Activated CD4-positive, alpha-beta T cell treated with anti-CD3 and anti-CD28 coated beads for 1 hour (primary cell): Measurements from ENCODE around the gene LRRC74B.
"Not testable (repeated sequence)": the region's sequence is repeated elsewhere in the genome, so short reads cannot be mapped to it uniquely, and the experiment has no call there.

ENCODE experiments used
- DNase-seq: peaks from one replicate; pipeline ENCODE4 v3.0.0-alpha.2; 2020

LRRC74B gene

GRCh38 chr22:21055880-21056319 is 10.2 kb downstream of the LRRC74B start:
- DNase-seq: no peak

DNA sequence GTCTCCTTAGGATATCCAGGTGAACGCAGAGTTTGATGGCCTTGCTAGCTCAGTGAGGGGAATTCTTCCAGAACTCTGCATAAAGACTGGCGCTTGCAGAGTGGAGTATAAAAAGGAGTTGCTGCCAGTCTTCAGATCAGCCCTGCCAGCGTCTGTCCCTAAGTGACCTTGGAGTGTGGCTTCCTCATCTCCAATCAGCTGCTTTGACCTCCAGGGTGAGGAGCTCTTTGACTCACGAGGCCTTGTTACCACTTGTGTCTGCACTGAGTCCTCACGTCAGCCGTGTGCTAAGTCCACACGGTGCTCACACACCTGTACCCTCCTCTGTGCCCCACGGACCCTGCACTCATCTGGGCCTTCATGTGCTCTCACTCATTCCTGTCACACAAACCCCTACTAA is 14.6 kb downstream of the LRRC74B start:
- not testable (repeated sequence) for DNase-seq

DNA sequence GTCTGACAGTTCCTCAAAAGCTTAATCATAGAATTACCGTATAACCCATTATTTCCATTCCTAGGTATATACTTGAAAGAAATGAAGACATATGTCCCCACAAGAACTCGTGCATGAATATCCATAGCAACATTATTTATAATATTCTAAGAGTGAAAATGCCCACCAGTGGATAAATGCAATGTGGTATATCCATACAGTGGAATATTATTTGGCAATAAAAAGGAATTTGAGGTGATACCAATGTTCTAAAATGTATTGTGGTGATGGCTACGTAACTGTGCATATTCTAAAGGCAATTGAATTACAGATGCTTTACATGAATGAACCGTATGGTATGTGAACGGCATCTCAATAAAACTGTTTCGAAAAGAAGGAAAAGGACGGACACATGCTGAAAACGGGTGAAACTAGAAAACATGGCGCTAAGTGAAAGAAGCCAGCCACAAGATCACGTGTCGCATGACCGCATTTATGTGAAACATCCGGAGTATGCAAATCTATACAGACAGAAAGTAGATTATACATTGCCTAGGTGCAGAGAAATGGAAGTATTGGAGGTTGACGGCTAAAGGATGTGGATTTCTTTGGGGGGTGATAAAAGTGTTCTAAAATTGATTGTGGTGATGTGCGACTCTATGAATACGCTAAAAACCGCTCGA is 16.0 kb downstream of the LRRC74B start:
- not testable (repeated sequence) for DNase-seq

DNA sequence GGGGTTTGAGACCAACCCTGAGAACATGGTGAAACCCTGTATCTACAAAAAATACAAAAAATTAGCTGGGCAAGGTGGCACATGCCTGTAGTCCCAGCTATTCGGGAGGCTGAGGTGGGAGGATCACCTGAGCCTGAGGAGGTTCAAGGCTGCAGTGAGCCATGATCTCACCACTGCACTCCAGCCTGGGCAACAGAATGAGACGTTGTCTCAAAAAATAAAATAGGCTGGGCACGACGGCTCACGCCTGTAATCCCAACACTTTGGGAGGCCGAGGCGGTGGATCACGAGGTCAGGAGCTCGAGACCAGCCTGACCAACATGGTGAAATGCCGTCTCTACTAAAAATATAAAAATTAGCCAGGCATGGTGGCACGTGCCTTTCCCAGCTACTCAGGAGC is 18.7 kb downstream of the LRRC74B start:
- not testable (repeated sequence) for DNase-seq

DNA sequence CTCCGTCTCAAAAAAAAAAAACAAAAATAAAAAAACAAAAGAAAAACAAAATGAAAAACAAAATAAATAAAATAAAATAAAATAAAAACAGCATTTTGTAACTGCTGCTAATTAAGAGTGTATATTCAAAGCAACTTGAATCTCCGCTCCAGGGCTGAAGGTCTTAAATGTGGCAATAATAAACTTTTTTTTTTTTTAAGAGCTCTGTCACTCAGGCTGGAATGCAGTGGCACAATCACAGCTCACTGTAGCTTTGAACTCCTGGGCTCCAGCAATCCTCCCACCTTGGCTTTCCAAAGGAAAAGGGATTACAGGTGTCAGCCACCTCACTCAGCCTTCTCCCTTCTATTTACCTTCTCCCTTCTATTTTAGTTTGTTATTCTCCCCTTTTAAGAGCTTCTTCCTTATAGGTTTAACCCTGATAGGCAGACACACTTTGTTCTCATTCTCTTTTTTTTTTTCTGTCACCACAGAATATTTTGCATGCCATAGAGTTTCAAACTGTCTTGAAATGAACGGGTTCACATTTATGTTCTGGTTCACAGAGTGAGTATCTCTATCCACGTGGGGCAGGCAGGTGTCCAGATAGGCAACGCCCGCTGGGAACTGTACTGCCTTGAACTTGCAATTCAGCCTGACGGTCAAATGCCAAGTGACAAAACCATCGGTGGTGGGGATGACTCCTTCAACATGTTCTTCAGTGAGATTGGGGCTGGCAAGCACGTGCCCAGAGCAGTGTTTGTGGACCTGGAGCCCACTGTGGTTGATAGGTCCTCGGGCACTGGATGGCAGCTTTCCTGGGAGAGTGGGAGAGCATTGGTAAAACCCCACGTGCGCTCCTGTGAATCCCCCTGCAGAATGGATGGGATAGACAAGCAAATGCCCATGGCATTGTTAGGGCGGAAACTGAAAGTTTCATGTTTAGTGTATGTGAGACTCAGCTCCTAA is 19.4 kb downstream of the LRRC74B start:
- no peak for DNase-seq

GRCh38 chr22:21067075-21067900 is 21.5 kb downstream of the LRRC74B start:
- no peak for DNase-seq

DNA sequence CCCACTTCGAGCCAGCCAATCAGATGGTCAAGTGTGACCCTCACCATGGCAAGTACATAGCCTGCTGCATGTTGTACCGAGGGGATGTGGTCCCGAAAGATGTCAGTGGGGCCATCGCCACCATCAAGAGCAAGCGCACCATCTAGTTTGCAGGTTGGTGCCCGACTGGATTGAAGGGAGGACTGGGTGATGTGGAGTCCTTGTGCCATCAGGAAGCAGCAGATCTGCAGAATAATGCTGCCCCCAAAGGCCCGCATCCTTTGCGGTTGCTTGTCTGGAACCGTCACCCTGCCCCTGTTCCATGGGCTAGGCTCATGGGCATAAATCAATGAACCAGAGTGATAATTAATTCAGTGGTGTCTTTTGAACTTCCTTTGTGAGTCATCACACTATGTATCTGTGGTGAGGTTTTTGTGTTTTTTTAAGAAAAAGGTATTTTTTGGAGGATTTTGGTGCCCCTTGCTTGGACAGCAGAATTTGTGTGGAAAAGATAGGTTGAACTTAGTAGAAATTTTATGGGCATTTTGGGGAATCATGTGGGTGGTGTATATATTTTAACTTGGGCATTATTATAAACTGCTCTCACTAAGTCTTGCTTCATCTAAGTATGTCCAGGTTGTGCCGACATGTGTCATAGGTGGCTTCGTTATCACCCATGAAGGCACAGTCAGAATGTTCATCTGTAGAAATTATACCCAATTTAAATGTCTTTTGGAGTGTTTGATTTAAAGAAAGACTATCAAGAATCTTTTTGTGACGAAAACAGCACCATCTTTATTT is 22.3 kb downstream of the LRRC74B start:
- DNase-seq: no peak

DNA sequence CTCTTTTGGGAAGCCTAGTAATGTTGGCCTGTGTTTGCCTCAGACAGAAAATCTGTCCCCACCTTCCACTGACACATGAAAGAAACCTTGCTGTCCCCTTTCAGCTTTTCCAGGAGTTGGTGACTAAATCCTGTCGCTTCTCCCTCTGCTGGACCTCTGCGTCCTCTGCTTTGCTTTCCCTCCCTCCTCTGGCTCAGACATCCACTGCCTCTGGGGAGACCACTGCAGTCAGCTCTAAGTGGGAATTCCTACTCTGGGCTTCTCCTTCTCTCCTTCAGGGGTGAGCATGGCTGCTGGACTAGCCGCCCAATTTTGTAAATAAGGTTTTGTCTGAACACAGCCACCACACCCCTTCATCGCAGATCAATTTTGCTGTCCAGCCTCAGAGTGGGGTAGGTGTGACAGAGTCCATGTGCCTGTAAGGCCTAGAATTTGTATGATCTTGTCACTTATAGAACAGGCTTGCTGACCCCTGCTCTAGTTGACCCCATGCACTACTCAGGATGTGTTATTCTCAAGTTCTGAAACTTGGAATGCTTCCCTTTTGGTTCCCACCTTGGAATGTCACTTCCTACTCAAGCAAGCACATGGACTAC is 23.0 kb downstream of the LRRC74B start:
- DNase-seq: no peak

DNA sequence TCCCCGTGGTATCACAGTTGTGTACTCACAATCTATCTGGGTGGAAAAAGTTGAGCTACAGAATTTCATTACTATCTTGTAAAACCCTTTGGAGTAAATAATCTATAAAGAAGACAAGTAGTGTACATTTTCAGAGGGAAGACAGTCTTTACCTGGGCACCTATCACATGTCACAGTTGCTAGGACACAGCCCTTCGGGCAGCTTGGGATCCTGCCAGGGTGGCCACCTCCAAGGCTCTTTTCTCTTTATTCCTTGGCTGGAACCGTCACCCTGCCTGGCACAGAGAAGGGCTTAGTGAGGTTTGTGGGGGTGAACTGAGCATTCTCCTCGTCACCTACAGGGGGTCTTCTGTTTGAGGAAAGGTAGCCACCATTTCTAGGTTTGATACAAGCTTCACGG is 23.6 kb downstream of the LRRC74B start:
- no peak for DNase-seq

DNA sequence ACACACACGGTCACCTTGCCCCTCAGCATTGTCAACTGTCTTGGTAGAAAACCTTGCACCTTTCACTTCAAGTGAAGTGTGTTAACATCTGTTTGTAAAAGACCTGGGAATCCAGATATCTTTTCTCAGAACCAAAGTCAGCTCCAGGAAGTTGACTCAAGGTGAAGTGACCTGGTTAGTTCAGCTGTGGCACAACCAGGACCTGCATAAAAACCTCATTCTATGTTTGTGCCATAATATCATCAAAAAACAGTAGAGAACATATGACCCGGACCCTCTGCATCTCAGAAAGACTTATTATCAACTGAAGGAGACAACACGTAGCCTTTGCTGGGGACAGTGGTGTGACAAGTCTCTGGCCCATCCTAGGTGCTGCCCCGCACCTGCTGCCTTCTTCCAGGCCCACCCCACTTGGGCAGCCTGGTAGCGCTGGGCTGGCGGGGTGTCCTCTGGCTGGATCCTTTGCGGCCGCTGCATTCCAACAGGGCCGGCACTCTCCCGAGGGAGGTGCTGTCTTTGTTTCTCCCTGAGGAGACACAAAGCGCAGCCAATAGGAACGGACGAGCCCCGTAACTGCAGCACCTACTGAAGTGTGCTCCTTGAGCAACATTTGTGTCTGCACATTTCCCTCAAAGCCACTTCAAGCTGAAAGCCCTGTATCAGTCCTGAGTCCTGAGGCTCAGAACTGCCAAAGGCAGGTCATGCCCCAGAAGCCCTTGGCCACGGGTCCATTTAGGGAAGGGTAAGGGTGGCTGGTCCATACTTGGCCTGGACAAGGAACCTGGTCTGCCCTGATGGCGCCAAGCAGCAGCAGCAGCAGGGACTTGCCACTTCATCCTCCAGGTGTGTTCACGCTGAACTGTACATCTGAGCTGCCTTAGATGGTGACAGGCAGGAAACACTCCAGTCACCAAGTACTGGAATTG is 25.2 kb downstream of the LRRC74B start:
- no peak for DNase-seq

GRCh38 chr22:21071796-21072195 is 26.1 kb downstream of the LRRC74B start:
- not testable (repeated sequence) for DNase-seq

DNA sequence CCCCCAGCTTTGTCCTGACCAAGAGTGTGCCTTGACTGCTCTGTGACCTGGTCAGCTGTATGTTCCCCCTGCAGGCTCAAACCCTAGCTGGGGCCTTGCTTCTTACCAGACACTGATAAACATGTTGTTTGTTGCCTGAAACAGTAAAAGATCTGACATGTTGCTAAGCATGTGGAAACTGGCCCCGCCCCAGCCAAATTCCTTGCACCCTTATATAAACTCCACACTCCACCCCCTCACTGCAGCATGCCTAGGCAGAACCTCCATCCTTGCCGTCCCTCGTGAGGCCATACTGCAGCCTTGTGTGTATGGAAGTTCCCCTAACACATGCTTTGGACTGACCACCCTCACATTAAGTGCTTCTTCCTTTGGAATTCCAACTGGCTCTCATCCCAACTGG is 27.3 kb downstream of the LRRC74B start:
- DNase-seq: no peak

DNA sequence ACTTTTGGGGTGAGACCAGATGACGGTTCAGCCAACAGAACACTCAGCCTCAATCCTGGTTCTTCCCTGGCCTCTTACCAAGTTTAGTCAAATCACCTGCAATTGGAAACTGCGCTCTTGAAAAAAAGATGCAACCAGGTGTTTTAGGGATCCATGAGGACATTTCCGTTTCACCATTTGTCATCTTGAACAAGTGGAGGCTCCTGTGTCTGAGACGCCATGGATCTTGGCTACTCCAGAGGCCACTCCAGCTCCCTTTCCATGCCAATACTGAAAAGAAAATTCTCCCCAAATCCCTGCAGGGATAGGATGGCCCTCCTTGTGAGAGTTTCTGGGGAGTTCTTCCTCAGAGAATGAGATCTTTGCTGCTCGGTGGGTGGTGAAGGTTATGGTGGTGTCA is 27.7 kb downstream of the LRRC74B start:
- DNase-seq: no peak

DNA sequence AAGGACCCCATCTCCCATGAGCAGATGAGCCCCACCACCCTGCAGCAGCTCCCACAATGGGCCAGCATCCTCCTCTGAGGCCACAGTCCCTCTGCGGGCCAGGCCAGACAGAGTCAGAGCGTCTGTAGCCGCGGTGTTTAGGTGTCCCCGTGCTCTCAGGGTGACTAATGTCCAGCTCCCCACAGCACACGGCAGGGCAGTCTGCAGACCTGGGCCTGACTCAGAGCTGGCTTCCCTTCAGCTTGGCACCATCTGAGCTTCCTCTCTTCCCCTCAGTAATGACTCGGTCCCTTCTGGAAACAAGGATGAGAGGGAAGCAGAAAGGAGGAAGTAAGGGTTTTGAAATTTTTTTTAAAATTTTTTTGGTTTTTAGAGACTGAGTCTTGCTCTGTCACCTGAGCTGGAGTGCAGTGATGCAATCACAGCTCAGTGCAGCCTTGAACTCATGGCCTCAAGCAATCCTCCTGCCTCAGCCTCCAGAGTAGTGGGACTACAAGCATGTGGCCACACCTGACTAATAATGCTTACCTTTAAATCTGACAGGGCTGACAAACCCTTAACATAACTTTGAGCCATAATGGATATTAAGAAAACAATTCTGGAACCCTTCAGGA is 28.5 kb downstream of the LRRC74B start:
- DNase-seq: no peak

- DNase-seq: no peak
Observed at GRCh38 chr22:21075516-21076138, 29.9 kb downstream of the LRRC74B start.

GRCh38 chr22:21076912-21077625 is 31.3 kb downstream of the LRRC74B start:
- DNase-seq: no peak

GRCh38 chr22:21077884-21078508 is 32.2 kb downstream of the LRRC74B start:
- no peak for DNase-seq

DNA sequence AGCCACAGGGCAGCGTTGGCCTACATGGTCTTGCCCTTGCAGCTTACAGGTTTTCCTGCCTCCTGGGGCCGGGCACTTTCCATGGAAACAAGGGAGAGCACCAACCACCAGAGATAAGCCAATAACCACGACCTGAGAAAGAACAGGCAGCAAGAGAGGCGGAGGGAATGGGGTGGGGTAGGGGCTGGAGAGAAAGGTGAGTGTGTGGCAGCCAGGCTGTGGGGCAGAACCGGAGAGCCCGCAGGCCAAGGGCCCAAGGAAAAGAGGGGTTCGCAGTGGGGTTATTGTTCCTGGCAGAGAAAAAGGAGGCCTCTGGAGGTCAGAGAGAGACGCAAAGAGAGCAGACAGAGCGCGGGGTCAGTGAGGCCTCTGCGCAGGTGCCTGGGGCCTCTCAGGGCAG is 33.2 kb downstream of the LRRC74B start:
- no peak for DNase-seq

GRCh38 chr22:21079493-21079892 is 33.7 kb downstream of the LRRC74B start:
- no peak for DNase-seq
